Mucosa of descending colon (tissue), 3 donors: ENCODE measurements around the gene SIRT5. TPM values are rescaled to one million over a fixed set of nuclear protein-coding genes. Genes with fewer than 3 reads are reported as not detected.

Source experiments
- ATAC-seq: fragments of 200-7000 bp; cut with Tn5 transposase; one replicate; pipeline ENCODE4 v1.9.1; 2020; ENCODE audit warnings: mild to moderate bottlenecking, moderate library complexity
- DNase-seq, 3 donors: peaks; one replicate each; pipeline ENCODE4 v3.0.0-alpha.2; 2020
- H3K36me3 ChIP-seq: fragments of 200-600 bp; one replicate; pipeline ENCODE4 v1.8.0; 2021; ENCODE audit warnings: low read depth, mild to moderate bottlenecking
- H3K4me1 ChIP-seq: fragments of 200-600 bp; one replicate; pipeline ENCODE4 v1.8.0; 2021; ENCODE audit warnings: low read depth, mild to moderate bottlenecking
- H3K4me3 ChIP-seq: fragments of 200-600 bp; one replicate; pipeline ENCODE4 v1.8.0; 2021; ENCODE audit warnings: mild to moderate bottlenecking
- H3K9me3 ChIP-seq: fragments of 200-600 bp; one replicate; pipeline ENCODE4 v1.8.0; 2021; ENCODE audit warnings: mild to moderate bottlenecking
- intact Hi-C, 2 donors: fragments of 100-400 bp; cut with DNase I in 1 of 2; cut with micrococcal nuclease in 1 of 2; formaldehyde crosslinking; loops; one replicate each; pipeline versions ENCODE4 v1.11.0 to v1.11.1; 2022; cut with DNase I, micrococcal nuclease
- long read RNA-seq, 2 donors: library from polyadenylated mRNA; unstranded; transcript quantifications; one replicate each; pipeline ENCODE4 v2.0.0, GENCODE V29; 2019 to 2021
- total RNA-seq, 3 donors: library from RNA; stranded (reverse); fragmentation: NEBNext Ultra II Directional in 2 of 3; extraction: Animal tissue kit (Norgen Biotek cat#: 25700) in 2 of 3; gene quantifications; one replicate each; pipeline versions ENCODE4 v1.2.1 to v1.2.4, GENCODE V29; 2021 to 2023
- TF ChIP-seq, protein P1 (sequence below): fragments of 200-600 bp; IDR thresholded peaks from one replicate; pipeline ENCODE4 v1.8.0; 2022; ENCODE audit warnings: antibody characterized with exemption, mild to moderate bottlenecking
- donor health status: DM: no; HTN: no; CAD: no; lungs with moderate emphysema.
- donor health status: DM: no; HTN: no; CAD: no.
- donor health status: DM: no; HTN: yes; CAD: no.

Gene SIRT5
- 10 to 100 TPM; 15.9 to 21.1 (median 16.5) TPM for total RNA-seq
- long read RNA-seq, donor 1, partial matches to known transcripts = 5 of 13 reads
- long read RNA-seq, donor 1, other reads (novel, unspliced or antisense) = 8 of 13 reads
- long read RNA-seq, donor 2, partial matches to known transcripts = 3 of 12 reads
- long read RNA-seq, donor 2, other reads (novel, unspliced or antisense) = 9 of 12 reads

DNA sequence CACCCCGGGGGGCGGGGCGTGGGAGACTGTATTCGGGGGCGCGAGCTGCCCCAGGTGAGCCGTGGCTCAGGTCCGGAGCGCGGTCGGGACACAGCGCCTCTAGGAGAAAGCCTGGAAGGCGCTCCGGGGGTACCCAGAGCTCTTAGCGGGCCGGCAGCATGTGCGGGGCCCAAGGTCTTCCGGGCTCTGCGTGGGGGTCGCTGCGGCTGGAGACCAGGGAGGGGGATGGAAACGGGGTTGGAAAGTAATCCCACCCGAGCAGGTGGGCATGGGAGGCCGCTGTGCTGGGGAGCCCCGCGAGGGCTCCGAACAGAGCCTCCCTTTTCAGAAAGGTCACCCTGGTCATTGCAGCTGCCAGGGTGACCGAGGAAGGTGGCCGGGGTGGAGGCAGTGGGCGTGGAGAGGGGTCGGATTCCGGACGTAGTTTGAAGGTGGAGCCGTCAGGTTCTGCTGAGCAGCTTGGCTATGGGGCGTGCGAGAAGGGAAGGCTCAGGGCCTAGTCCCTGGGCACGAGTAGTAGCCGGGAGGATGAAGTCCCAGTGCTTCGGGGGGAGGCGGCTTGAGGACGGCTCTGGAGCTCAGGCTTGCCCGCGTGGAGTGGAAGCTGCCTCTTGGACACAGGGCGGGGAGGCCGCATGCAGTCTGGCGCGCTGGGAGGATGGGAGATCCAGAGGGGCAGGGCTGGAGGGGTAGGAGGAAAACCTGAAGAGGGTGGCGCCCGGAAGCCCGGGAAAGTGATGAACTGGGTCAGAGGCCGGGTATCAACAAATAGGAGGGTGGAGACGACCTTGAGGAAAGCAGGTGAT lies at the start of gene SIRT5:
SIRT5 (plus strand) TSS at position 31 of the 806 bp plus-strand sequence. CDS start 9,510 bp downstream, outside the sequence.
- H3K4me1 ChIP-seq = peaks cover 3% of the 10 kb centered on the region
- H3K36me3 ChIP-seq = no peaks in the 10 kb centered on the region
- peak within 1 kb of the TSS; percentile 38 for H3K4me3 ChIP-seq
- DNase-seq (peak; percentile 92 to 94 (median 93)), ATAC-seq (peak; percentile 84)
- H3K9me3 ChIP-seq = no peaks in the 10 kb centered on the region
- intact Hi-C loops = loop anchor here in 1 of 2 donors (10.0 kb wide), 1 partner anchor 240 kb away; no protein-coding TSS in a partner anchor
- TF ChIP-seq, protein P1, sequence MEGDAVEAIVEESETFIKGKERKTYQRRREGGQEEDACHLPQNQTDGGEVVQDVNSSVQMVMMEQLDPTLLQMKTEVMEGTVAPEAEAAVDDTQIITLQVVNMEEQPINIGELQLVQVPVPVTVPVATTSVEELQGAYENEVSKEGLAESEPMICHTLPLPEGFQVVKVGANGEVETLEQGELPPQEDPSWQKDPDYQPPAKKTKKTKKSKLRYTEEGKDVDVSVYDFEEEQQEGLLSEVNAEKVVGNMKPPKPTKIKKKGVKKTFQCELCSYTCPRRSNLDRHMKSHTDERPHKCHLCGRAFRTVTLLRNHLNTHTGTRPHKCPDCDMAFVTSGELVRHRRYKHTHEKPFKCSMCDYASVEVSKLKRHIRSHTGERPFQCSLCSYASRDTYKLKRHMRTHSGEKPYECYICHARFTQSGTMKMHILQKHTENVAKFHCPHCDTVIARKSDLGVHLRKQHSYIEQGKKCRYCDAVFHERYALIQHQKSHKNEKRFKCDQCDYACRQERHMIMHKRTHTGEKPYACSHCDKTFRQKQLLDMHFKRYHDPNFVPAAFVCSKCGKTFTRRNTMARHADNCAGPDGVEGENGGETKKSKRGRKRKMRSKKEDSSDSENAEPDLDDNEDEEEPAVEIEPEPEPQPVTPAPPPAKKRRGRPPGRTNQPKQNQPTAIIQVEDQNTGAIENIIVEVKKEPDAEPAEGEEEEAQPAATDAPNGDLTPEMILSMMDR = no peak

DNA sequence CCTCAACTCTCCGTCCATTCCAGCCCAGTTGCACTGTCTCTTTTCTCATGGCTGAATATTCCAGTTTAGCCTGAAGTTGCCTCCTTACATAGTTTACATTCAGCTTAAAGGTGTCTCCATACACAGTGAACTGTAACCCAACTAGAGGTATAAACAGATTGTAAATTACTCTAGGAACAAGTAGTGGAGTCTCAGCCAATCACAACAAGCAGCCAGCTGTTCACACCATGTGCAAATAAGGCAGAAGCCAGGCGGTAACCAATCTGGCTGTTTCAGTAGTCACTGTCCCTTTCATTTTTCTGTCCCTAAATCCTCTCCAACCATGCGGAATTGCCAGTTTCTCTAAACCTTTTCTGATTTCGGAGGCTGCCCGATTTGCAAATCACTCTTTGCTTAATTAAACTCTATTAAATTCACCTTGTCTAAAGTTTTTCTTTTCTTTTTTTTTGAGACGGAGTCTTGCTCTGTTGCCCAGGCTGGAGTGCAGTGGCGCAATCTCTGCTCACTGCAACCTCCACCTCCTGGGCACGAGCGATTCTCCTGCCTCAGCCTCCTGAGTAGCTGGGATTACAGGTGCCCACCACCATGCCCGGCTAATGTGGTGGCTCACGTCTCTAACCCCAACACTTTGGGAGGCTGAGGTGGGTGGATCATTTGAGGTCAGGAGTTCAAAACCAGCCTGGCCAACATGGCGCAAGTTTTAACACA lies 49.4 kb upstream of the SIRT5 start:
- Histone ChIP-seq H3K4me3 (no peak overlapping the region), H3K36me3 (no peaks in the 10 kb centered on the region), H3K4me1 (peaks cover 40% of the 10 kb centered on the region), H3K9me3 (no peaks in the 10 kb centered on the region)
- DNase-seq = peak in 1 of 3 donors; percentile 58
- TF ChIP-seq, protein P1 = no peak
- peak; percentile 85 for ATAC-seq
- intact Hi-C loops = no loop called here

DNA sequence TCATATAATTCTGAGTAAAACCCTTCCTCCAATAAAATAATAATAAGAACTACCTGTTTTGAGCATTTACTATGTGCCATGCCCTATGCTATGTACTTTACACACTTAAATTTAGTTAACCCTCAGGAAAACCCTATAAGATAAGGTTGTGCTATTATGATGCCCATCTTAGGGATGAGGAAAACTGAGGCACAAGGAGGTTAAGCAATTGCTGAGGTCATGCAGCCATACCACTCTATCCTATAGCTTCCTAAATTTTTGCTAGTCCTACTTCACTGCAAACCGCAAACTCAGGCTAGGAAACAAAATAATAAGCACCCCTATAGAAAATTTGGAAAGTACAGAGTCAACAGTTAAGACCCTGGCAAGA lies 48.1 kb upstream of the SIRT5 start:
- H3K4me1 ChIP-seq = peaks cover 40% of the 10 kb centered on the region
- TF ChIP-seq, protein P1 = no peak
- no peaks in the 10 kb centered on the region for H3K9me3 ChIP-seq
- ATAC-seq (no peak), DNase-seq (no peak)
- no peak overlapping the region for H3K4me3 ChIP-seq
- intact Hi-C loops = no loop called here
- no peaks in the 10 kb centered on the region for H3K36me3 ChIP-seq

DNA sequence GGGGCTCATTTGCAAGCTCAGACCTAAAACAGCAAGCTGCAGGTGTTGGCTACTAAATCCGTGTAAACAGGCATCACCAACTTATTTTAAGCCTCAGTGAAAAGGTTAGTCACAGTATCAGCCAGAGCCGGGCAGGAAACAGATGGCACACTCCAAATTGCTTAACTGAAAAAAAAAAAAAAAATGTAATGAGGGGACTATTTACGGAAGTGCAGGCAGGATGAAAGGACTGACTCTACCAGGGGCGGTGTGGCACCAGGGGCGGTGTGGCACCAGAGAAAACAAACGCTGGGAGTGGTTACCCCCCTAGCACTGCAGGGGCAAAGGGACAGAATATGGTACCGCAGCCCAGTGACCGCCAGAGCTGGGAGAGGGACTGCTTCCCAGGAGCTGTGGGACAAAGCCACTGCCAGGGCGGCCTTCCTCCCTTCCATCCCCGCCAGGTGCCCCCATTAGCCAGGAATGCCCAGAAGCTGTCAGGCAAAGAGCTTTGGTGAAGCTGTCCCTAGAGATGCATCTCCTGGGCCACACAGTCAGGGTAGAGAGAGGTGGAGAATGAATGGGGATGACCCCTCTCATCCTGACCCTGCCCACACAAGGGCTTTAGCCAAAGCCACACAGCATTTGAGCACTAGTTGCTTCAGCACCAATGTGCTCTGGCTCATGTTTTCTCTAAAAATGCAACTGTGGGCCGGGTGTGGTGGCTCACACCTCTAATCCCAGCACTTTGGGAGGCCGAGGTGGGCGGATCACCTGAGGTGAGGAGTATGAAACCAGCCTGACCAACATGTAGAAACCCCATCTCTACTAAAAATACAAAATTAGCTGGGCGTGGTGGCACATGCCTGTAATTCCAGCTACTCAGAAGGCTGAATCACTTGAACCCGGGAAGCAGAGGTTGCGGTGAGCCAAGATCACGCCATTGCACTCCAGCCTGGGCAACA lies 47.4 kb upstream of the SIRT5 start:
- Histone ChIP-seq H3K36me3 (no peaks in the 10 kb centered on the region), H3K4me1 (peaks cover 40% of the 10 kb centered on the region), H3K9me3 (no peaks in the 10 kb centered on the region), H3K4me3 (no peak overlapping the region)
- intact Hi-C loops = no loop called here
- DNase-seq (peak; percentile 54 to 72 (median 64)), ATAC-seq (peak; percentile 82)
- TF ChIP-seq, protein P1 = no peak

DNA sequence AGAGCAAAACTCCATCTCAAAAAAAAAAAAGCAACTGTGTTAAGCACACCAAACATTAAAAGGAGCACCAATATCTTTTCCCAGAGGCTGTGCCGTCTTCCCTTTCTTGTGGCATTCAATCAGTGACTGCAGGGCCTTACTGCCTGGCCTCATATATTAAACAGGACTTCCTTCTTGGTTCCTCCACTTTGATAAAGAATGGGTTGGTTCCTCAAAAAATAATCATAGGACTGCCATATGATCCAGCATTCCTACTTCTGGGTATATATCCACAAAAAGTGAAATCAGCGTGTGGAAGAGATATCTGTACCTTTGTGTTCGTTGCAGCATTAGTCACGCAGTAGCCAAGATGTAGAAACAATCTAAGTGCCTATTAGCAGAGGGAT lies 46.7 kb upstream of the SIRT5 start:
- TF ChIP-seq, protein P1 = no peak
- DNase-seq = no peak
- intact Hi-C loops = no loop called here
- H3K4me3 ChIP-seq = no peak overlapping the region
- H3K36me3 ChIP-seq = no peaks in the 10 kb centered on the region
- no peak for ATAC-seq
- H3K9me3 ChIP-seq = no peaks in the 10 kb centered on the region
- H3K4me1 ChIP-seq = peaks cover 44% of the 10 kb centered on the region
